SK-N-SH (cell line): Measurements from ENCODE around the gene GID4.

ENCODE experiments used
- JUND ChIP-seq: IDR thresholded peaks from 2 replicates; pipeline ENCODE4 v1.4.0; 2012
- TF ChIP-seq, protein P1 (sequence below): fragments of 200-600 bp; sonication (generic); IDR thresholded peaks from 2 replicates; pipeline ENCODE4 v1.6.1; 2017; ENCODE audit warnings: antibody characterized with exemption, mild to moderate bottlenecking, moderate library complexity

DNA sequence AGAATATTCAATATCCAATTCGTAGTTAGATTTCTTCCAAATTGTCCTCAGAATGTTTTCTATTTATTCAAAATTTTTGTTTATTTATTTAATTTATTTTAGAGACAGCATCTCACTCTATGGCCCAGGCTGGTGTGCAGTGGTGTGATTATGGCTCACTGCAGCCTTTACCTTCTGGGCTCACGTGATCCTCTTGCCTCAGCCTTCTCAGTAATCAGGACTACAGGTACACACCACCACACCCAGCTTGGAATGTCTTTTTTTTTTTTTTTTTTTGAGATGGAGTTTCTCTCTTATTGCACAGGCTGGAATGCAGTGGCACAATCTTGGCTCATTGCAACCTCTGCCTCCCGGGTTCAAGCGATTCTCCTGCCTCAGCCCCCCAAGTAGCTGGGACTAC lies 45.0 kb downstream of the GID4 start:
- TF ChIP-seq, protein P1, sequence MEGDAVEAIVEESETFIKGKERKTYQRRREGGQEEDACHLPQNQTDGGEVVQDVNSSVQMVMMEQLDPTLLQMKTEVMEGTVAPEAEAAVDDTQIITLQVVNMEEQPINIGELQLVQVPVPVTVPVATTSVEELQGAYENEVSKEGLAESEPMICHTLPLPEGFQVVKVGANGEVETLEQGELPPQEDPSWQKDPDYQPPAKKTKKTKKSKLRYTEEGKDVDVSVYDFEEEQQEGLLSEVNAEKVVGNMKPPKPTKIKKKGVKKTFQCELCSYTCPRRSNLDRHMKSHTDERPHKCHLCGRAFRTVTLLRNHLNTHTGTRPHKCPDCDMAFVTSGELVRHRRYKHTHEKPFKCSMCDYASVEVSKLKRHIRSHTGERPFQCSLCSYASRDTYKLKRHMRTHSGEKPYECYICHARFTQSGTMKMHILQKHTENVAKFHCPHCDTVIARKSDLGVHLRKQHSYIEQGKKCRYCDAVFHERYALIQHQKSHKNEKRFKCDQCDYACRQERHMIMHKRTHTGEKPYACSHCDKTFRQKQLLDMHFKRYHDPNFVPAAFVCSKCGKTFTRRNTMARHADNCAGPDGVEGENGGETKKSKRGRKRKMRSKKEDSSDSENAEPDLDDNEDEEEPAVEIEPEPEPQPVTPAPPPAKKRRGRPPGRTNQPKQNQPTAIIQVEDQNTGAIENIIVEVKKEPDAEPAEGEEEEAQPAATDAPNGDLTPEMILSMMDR = no peak
- TF ChIP-seq JUND = no peak
